ENCODE measurements around the gene CAMK1G. TPM values are rescaled to one million over a fixed set of nuclear protein-coding genes. Genes with fewer than 3 reads are reported as not detected.

CAMK1G gene
- total and polyA plus RNA-seq, 2 experiments from 2014 or later: 0.32 to 0.76 TPM

- no peak for TF ChIP-seq ZNF462 (CRISPR knock-in tag; IDR thresholded peaks at IDR 0.05)
- TF ChIP-seq, protein P1, sequence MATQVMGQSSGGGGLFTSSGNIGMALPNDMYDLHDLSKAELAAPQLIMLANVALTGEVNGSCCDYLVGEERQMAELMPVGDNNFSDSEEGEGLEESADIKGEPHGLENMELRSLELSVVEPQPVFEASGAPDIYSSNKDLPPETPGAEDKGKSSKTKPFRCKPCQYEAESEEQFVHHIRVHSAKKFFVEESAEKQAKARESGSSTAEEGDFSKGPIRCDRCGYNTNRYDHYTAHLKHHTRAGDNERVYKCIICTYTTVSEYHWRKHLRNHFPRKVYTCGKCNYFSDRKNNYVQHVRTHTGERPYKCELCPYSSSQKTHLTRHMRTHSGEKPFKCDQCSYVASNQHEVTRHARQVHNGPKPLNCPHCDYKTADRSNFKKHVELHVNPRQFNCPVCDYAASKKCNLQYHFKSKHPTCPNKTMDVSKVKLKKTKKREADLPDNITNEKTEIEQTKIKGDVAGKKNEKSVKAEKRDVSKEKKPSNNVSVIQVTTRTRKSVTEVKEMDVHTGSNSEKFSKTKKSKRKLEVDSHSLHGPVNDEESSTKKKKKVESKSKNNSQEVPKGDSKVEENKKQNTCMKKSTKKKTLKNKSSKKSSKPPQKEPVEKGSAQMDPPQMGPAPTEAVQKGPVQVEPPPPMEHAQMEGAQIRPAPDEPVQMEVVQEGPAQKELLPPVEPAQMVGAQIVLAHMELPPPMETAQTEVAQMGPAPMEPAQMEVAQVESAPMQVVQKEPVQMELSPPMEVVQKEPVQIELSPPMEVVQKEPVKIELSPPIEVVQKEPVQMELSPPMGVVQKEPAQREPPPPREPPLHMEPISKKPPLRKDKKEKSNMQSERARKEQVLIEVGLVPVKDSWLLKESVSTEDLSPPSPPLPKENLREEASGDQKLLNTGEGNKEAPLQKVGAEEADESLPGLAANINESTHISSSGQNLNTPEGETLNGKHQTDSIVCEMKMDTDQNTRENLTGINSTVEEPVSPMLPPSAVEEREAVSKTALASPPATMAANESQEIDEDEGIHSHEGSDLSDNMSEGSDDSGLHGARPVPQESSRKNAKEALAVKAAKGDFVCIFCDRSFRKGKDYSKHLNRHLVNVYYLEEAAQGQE (IDR thresholded peaks at IDR 0.05; ENCODE audit: unreplicated experiment): no peak
- TF ChIP-seq JUNB (IDR thresholded peaks at IDR 0.05; ENCODE audit: unreplicated experiment): no peak
These were observed 22.0 kb upstream of the CAMK1G start (continued) for GRCh38 chr1:209561532-209561931.

DNA sequence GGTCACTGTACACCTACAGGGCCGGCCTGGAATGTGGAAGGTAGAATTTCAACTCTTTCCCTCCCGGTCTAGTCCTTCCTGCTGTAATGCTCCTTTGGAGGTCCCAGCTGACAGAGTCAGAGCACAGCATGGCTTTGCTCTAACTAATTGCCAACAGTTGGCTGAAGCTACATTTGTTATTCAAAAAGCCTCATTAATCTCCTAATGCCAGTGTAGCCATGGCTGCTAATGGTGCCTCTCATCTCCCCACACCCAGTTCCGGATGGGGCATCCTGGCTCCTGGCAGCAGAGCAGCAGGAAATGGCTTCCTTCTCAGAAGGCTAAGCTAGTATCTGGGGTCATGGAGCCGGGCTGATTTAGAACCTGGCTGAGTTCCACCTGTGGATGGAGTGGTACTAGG is 18.7 kb upstream of the CAMK1G start:
- no peaks in the 10 kb centered on the region for H3K36me3 ChIP-seq (ENCODE audit: insufficient read depth)
- H3K27me3 ChIP-seq (ENCODE audit: insufficient read depth): no peaks in the 10 kb centered on the region
- Mint-ChIP-seq H3K27me3 (ENCODE audit: insufficient read depth, low read depth, poor library complexity) (peaks cover 10% of the 10 kb centered on the region), H3K4me1 (peaks cover 27% of the 10 kb centered on the region), H3K4me3 (no peak overlapping the region), H3K9me3 (no peaks in the 10 kb centered on the region), H3K27ac (no peak overlapping the region), H3K36me3 (ENCODE audit: low read depth) (no peaks in the 10 kb centered on the region)
- no peaks in the 10 kb centered on the region for H3K79me2 ChIP-seq (replicated peaks; ENCODE audit: insufficient read depth)
- no peaks in the 10 kb centered on the region for H3K9me2 ChIP-seq (ENCODE audit: insufficient read depth)
- H2AFZ ChIP-seq: no peak overlapping the region
- no peaks in the 10 kb centered on the region for H3F3A ChIP-seq (replicated peaks; ENCODE audit: low read depth)
- H3K4me3 ChIP-seq: no peak overlapping the region
- ATAC-seq (no peak), DNase-seq (ENCODE audit: low spot score) (no peak)
- no peak overlapping the region for H3K4me2 ChIP-seq
- no peaks in the 10 kb centered on the region for H3K4me1 ChIP-seq (ENCODE audit: insufficient read depth)
- no peak overlapping the region for H3K27ac ChIP-seq (ENCODE audit: low read depth)
- no peaks in the 10 kb centered on the region for H4K20me1 ChIP-seq (replicated peaks; ENCODE audit: insufficient read depth)
- no peak for TF ChIP-seq NANOG (IDR thresholded peaks at IDR 0.05; ENCODE audit: borderline replicate concordance)
- no peak for TF ChIP-seq POLR2AphosphoS5 (IDR thresholded peaks at IDR 0.05; ENCODE audit: low read depth)
- TF ChIP-seq ZNF462 (CRISPR knock-in tag; IDR thresholded peaks at IDR 0.05): no peak
- no peak for TF ChIP-seq CREB1 (CRISPR knock-in tag; IDR thresholded peaks at IDR 0.05; ENCODE audit: low read depth)
- TF ChIP-seq ZNF331 (CRISPR knock-in tag; IDR thresholded peaks at IDR 0.05; ENCODE audit: low read depth): no peak
